ENCODE measurements around the gene PTCD1. TPM values are rescaled to one million over a fixed set of nuclear protein-coding genes. Genes with fewer than 3 reads are reported as not detected.
A peak's percentile ranks its signal among the peaks of the same experiment; 100 is the strongest.

The PTCD1 gene
- total and polyA plus RNA-seq, 9 of the 15 experiments (the other 6 are each of a cell fraction or from before 2014, with no cell fraction given), result 0.46 to 17.1 (median 6.2) TPM

GRCh38 chr7:99469381-99470065 is 30.9 kb upstream of the PTCD1 start:
- Histone ChIP-seq H4K20me1 (replicated peaks; ENCODE audit: control insufficient read depth, insufficient read depth, low read length) (no peaks in the 10 kb centered on the region), H3K4me3 (no peak overlapping the region), H3K27me3 (ENCODE audit: control insufficient read depth in 2 of 2, insufficient read depth in 2 of 2, low read length in 2 of 2) (no peaks in the 10 kb centered on the region), H3K9me1 (ENCODE audit: control insufficient read depth, insufficient read depth, low read length) (no peaks in the 10 kb centered on the region), H3K27ac (ENCODE audit: extremely low read depth, low read depth, low read length) (no peak overlapping the region), H3K4me1 (replicated peaks in 1 of 2; ENCODE audit: control insufficient read depth in 2 of 2, insufficient read depth in 2 of 2, low read length in 2 of 2) (peaks cover 7 to 31% of the 10 kb centered on the region in 2 experiments; a peak in 4 of 5 replicates), H3K9ac (ENCODE audit: insufficient read depth in 1 of 2, low read depth in 2 of 2, low read length in 2 of 2) (no peak overlapping the region), H3K36me3 (ENCODE audit: control insufficient read depth, insufficient read depth, low read length) (peaks cover 15% of the 10 kb centered on the region; the same call in 1 of the 3 replicates), H3K79me2 (ENCODE audit: control insufficient read depth, insufficient read depth, low read length) (peaks cover 42% of the 10 kb centered on the region), H3K4me2 (ENCODE audit: insufficient read depth, low read length) (no peak overlapping the region), H2AFZ (ENCODE audit: low read depth, low read length) (0 out of 2 replicates have a peak overlapping the region, but pooled peaks have one; percentile 27), H3K9me3 (replicated peaks; ENCODE audit: control insufficient read depth, insufficient read depth, low read depth, low read length) (no peaks in the 10 kb centered on the region)
- TF ChIP-seq CREB3 (tag; conservative IDR thresholded peaks at IDR 0.05; ENCODE audit: low read depth), result no peak
- peak; percentile 23 for TF ChIP-seq POLR3A (IDR thresholded peaks at IDR 0.05; ENCODE audit: borderline replicate concordance, extremely low read depth, insufficient read depth, insufficient read length)
- POLR2A ChIA-PET, result interaction anchor here (1.1 to 2.0 kb wide), 2 partner anchors 35 to 89 kb away, joined by 4 to 5 read pairs; partner anchors contain the start of genes ZKSCAN5 and ZNF655
- no TSS peak for BruUV-seq (replicated peaks)
- FAIRE-seq, result no peak
- ATAC-seq, result no peak
- in situ Hi-C loops (cut with MboI), result no loop called here
- DNase-seq (ENCODE audit: extremely low read depth in 1 of 4, low spot score in 3 of 4), result no peak
- CTCF ChIA-PET (ENCODE audit: low intra/inter-chr PET ratio), result no interaction called here
- WGBS (ENCODE audit: insufficient coverage, low coverage, missing lambda C conversion rate), result 81% methylated on average over 23 of the region's 23 CpGs
- intact Hi-C loops (cut with micrococcal nuclease), result loop anchor here (10.0 kb wide), 1 partner anchor 85 kb away; the partner anchor contains the start of genes FAM200A and ZNF655
